ENCODE results near the gene TENM4.
A peak's percentile ranks its signal among the peaks of the same experiment; 100 is the strongest.

TENM4 gene

DNA sequence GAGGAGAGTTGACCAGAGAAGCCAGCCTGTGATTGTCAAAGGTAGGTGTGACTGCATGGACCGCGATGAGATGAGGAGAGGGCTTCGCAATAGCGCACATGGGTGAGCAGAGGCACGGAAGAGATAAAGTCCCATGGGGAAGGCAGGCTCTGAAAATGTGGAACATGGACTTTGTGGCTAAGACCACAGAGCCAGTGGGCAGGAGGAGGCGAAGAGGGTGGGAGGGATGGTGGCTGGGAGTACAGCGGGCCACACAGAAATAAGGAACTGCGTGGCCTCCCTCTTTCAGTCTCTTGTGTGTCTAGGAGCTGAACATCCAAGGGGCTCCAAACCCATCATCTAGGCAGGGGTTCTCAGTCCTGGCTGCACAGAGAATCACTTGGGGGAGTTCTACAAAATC, 98.6 kb downstream of the TENM4 start:
- TF ChIP-seq CTCF (conservative IDR thresholded peaks at IDR 0.05; ENCODE audit: low read length): no peak
- no peak overlapping the region for H3K4me3 ChIP-seq (ENCODE audit: low read length)

GRCh38 chr11:79340535-79340934, 100.3 kb downstream of the TENM4 start:
- TF ChIP-seq CTCF (conservative IDR thresholded peaks at IDR 0.05; ENCODE audit: low read length): no peak
- DNase-seq (ENCODE audit: low read depth): no peak
- no peak overlapping the region for H3K4me3 ChIP-seq (ENCODE audit: low read length)

More for the DNA sequence above, 98.6 kb downstream of the TENM4 start:
- no peak for DNase-seq (ENCODE audit: low read depth)

- no peak overlapping the region for H3K4me3 ChIP-seq (ENCODE audit: low read length)
- no peak for TF ChIP-seq CTCF (conservative IDR thresholded peaks at IDR 0.05; ENCODE audit: low read length)
- DNase-seq (ENCODE audit: low read depth): peak; percentile 19
Measured at GRCh38 chr11:79336797-79337517, 103.9 kb downstream of the TENM4 start.

GRCh38 chr11:79335681-79336080, 105.1 kb downstream of the TENM4 start:
- TF ChIP-seq CTCF (conservative IDR thresholded peaks at IDR 0.05; ENCODE audit: low read length): no peak
- no peak for DNase-seq (ENCODE audit: low read depth)

DNA sequence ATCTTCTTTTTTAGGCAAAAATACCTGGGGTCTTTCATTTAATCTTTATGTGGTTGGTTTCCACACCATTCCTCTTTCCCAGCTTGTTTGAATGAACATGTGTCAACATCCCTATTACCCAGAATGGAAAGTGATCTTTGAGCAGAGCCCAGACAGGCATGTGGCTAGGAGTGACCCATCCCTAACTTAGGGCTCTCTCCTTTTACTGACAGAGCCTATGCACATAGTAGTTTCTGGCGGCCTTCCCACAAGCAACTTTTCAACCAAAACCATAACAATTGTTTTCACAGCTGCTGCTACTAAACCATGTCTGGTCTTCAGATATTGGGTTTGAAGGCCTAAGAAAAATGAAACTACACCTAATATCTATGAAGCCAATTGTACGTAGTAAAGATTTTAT, 107.5 kb downstream of the TENM4 start:
- no peak overlapping the region for H3K4me3 ChIP-seq (ENCODE audit: low read length)
- no peak for DNase-seq (ENCODE audit: low read depth)
- no peak for TF ChIP-seq CTCF (conservative IDR thresholded peaks at IDR 0.05; ENCODE audit: low read length)

More at GRCh38 chr11:79335681-79336080, 105.1 kb downstream of the TENM4 start:
- H3K4me3 ChIP-seq (ENCODE audit: low read length): no peak overlapping the region

DNA sequence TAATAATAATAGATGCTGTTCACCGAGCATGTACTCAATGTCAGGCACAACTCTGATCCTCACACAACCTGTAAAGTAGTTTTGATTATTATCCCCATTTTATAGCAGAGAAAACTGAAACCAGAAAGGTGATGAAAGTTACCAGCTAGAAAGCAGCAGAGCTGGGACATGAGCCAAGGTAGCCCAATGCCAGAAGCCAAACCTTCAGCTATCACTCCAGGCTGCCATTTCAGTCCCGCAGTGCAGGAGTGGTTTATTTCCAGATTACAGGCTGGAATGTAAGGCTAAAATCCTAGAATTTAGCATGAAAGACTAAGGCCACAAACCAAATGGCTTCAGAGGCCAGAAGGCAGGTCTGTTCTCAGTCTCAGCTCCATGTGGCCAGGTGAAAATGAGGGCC, 108.8 kb downstream of the TENM4 start:
- TF ChIP-seq CTCF (conservative IDR thresholded peaks at IDR 0.05; ENCODE audit: low read length): no peak
- H3K4me3 ChIP-seq (ENCODE audit: low read length): no peak overlapping the region
- peak; percentile 19 for DNase-seq (ENCODE audit: low read depth)

- no peak for DNase-seq (ENCODE audit: low read depth)
- H3K4me3 ChIP-seq (ENCODE audit: low read length): no peak overlapping the region
- no peak for TF ChIP-seq CTCF (conservative IDR thresholded peaks at IDR 0.05; ENCODE audit: low read length)
Measured at GRCh38 chr11:79331203-79331901, 109.5 kb downstream of the TENM4 start.

Measured in AG10803 (cell line).